ENCODE results near the gene TLR9. TPM values are rescaled to one million over a fixed set of nuclear protein-coding genes. Genes with fewer than 3 reads are reported as not detected.

The TLR9 gene
- total and polyA plus RNA-seq, 12 donors: 0.06 to 0.46 (median 0.28) TPM; not detected in 3

DNA sequence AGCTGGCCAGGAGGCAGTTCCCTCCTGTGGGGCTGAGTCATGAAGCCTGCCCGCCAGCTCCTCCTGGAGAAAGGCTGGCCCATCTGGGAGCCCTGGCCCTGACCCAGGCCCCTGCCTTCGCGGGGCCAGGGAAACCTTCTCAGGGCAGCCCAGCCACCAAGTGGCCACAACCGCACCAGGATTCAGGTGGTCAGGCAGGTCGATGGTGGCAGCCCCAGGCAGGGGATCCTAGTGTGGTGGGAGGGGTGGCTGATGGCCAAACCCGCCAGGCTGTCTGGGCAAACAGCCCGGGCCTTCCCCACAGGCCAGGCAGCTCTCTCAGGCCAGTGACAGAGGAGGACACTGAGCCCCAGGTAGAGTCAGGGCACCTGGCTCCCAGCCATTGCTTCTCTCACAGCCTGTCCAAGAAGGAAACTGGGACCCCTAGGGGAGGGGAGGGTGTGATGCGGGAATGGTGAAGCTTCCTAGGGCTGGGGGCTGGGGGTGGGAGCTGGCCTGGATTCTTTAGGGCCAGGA is 12.3 kb upstream of the TLR9 start:
- ATAC-seq: peak; percentile 38 to 73 (median 55)
- peak in 3 of 9 donors; percentile 10 to 21 (median 12) for TF ChIP-seq CTCF (IDR thresholded peaks at IDR 0.05)
- peaks cover 22 to 74% (median 55%) of the 10 kb centered on the region in 9 donors for H3K4me1 ChIP-seq
- H3K36me3 ChIP-seq: peaks cover 0 to 29% (median 9%) of the 10 kb centered on the region in 9 donors
- H3K27ac ChIP-seq: peak overlapping the region in 9 of 10 donors; percentile 87 to 96 (median 93)
- 7% methylated on average over 8 of the region's 8 CpGs for WGBS, 2 donors
- DNase-seq: peak; percentile 75 to 83
- H3K27me3 ChIP-seq: no peaks in the 10 kb centered on the region
- intact Hi-C loops (cut with DNase I): loop anchor here in 7 of 10 donors (2.0 to 10.0 kb wide), 6 partner anchors 35 to 217 kb away; partner anchors contain the start of genes WDR82 (in 5 of the 7), GLYCTK (in 1 of the 7), NISCH (in 1 of the 7) and TNNC1 (in 1 of the 7)
- peak overlapping the region in 9 of 10 donors; percentile 76 to 99 (median 94) for H3K4me3 ChIP-seq
- no peaks in the 10 kb centered on the region for H3K9me3 ChIP-seq

- peak overlapping the region in 6 of 10 donors; percentile 83 to 98 (median 93) for H3K4me3 ChIP-seq
- peaks cover 0 to 35% (median 9%) of the 10 kb centered on the region in 9 donors for H3K36me3 ChIP-seq
- TF ChIP-seq CTCF (IDR thresholded peaks at IDR 0.05): no peak
- H3K27me3 ChIP-seq: no peaks in the 10 kb centered on the region
- no peak for DNase-seq
- H3K4me1 ChIP-seq: peaks cover 22 to 80% (median 60%) of the 10 kb centered on the region in 9 donors
- H3K27ac ChIP-seq: peak overlapping the region; percentile 15 to 96 (median 93)
- 71 to 87% methylated on average over 6 of the region's 6 CpGs for WGBS, 2 donors
- no peaks in the 10 kb centered on the region for H3K9me3 ChIP-seq
- intact Hi-C loops (cut with DNase I): loop anchor here in 6 of 10 donors (5.0 to 10.0 kb wide), 5 partner anchors 35 to 218 kb away; partner anchors contain the start of genes WDR82 (in 4 of the 6), GLYCTK (in 1 of the 6), NISCH (in 1 of the 6) and TNNC1 (in 1 of the 6)
- no peak for ATAC-seq
Measured at GRCh38 chr3:52237006-52237656, 11.7 kb upstream of the TLR9 start.

- ATAC-seq (peak in 2 of 8 donors; percentile 18 to 29), DNase-seq (peak in 1 of 2 donors; percentile 49)
- WGBS, 2 donors: 55 to 61% methylated on average over 5 of the region's 5 CpGs
- H3K4me1 ChIP-seq: peaks cover 25 to 85% (median 65%) of the 10 kb centered on the region in 9 donors
- H3K4me3 ChIP-seq: peak overlapping the region in 3 of 10 donors; percentile 92 to 98 (median 95)
- intact Hi-C loops (cut with DNase I): loop anchor here in 6 of 10 donors (5.0 to 10.0 kb wide), 5 partner anchors 36 to 218 kb away; partner anchors contain the start of genes WDR82 (in 4 of the 6), GLYCTK (in 1 of the 6), NISCH (in 1 of the 6) and TNNC1 (in 1 of the 6)
- peaks cover 0 to 42% (median 15%) of the 10 kb centered on the region in 9 donors for H3K36me3 ChIP-seq
- H3K27me3 ChIP-seq: no peaks in the 10 kb centered on the region
- H3K27ac ChIP-seq: peak overlapping the region; percentile 42 to 96 (median 93)
- H3K9me3 ChIP-seq: no peaks in the 10 kb centered on the region
- no peak for TF ChIP-seq CTCF (IDR thresholded peaks at IDR 0.05)
Measured at GRCh38 chr3:52236424-52236886, 11.0 kb upstream of the TLR9 start.
